ENCODE results near the gene WIPF2.

Gene WIPF2

GRCh38 chr17:40253565-40253964, 34.5 kb downstream of the WIPF2 start:
- no peak for DNase-seq

GRCh38 chr17:40259505-40259904, 40.4 kb downstream of the WIPF2 start:
- DNase-seq = no peak

- no peak for DNase-seq
Measured at GRCh38 chr17:40260528-40260927, 41.4 kb downstream of the WIPF2 start.

GRCh38 chr17:40264458-40265185, 45.5 kb downstream of the WIPF2 start:
- DNase-seq = no peak

- no peak for DNase-seq
Measured at GRCh38 chr17:40265337-40265736, 46.2 kb downstream of the WIPF2 start.

GRCh38 chr17:40266882-40267281, 47.8 kb downstream of the WIPF2 start:
- peak; percentile 19 for DNase-seq

- DNase-seq = no peak
Measured at GRCh38 chr17:40268141-40268712, 49.1 kb downstream of the WIPF2 start.

- no peak for DNase-seq
Measured at GRCh38 chr17:40278414-40278813, 59.3 kb downstream of the WIPF2 start.

GRCh38 chr17:40279402-40279801, 60.3 kb downstream of the WIPF2 start:
- DNase-seq = no peak

GRCh38 chr17:40281663-40282062, 62.6 kb downstream of the WIPF2 start:
- DNase-seq = no peak

- peak; percentile 56 for DNase-seq
Measured at GRCh38 chr17:40283662-40284061, 64.6 kb downstream of the WIPF2 start.

GRCh38 chr17:40284085-40284713, 65.1 kb downstream of the WIPF2 start:
- no peak for DNase-seq

- DNase-seq = no peak
Measured at GRCh38 chr17:40286473-40286872, 67.4 kb downstream of the WIPF2 start.

- no peak for DNase-seq
Measured at GRCh38 chr17:40287159-40287493, 68.0 kb downstream of the WIPF2 start.

GRCh38 chr17:40287494-40288369, 68.6 kb downstream of the WIPF2 start, which contains the start of gene CDC6:
CDC6 (plus strand) TSS chr17:40287879; CDS start chr17:40289421, 1,542 bp downstream.
- peak; percentile 99 for DNase-seq

- peak; percentile 75 for DNase-seq
Measured at GRCh38 chr17:40290629-40291280, 71.7 kb downstream of the WIPF2 start.

- DNase-seq = no peak
Measured at GRCh38 chr17:40291281-40291664, 72.2 kb downstream of the WIPF2 start.

- DNase-seq = no peak
Measured at GRCh38 chr17:40293363-40293762, 74.3 kb downstream of the WIPF2 start.

- DNase-seq = peak; percentile 80
Measured at GRCh38 chr17:40295488-40296436, 76.7 kb downstream of the WIPF2 start.

- no peak for DNase-seq
Measured at GRCh38 chr17:40297511-40297910, 78.4 kb downstream of the WIPF2 start.

GRCh38 chr17:40298726-40299125, 79.6 kb downstream of the WIPF2 start:
- no peak for DNase-seq

Data from inflammatory macrophage treated with lipopolysaccharide for 4 hours (primary cell).